OCI-LY3 (cell line): ENCODE data around the gene CCR1.
A peak's percentile ranks its signal among the peaks of the same experiment; 100 is the strongest.

ENCODE experiments used
- H2AFZ ChIP-seq: fragments of 200-600, 300-600 bp; shearing (Covaris generic); 2 replicates; pipeline ENCODE4 v1.6.0; 2014; ENCODE audit warnings: antibody characterized with exemption, low read depth, low read length
- H3K27ac ChIP-seq: fragments of 200-600, 300-600 bp; sonication (generic); 2 replicates; pipeline ENCODE4 v1.5.1; 2014; ENCODE audit warnings: mild to moderate bottlenecking, low read length, moderate library complexity, mixed read lengths
- H3K27me3 ChIP-seq: fragments of 200-600, 300-600 bp; sonication (generic); 2 replicates; pipeline ENCODE4 v1.6.1; 2014; ENCODE audit warnings: low read depth, low read length, mixed read lengths
- H3K36me3 ChIP-seq: fragments of 200-600, 300-600 bp; sonication (generic); replicated peaks from 2 replicates; pipeline ENCODE3; 2014; ENCODE audit warnings: low read depth, low read length, mixed read lengths
- H3K4me1 ChIP-seq: fragments of 300-600, 200-600 bp; sonication (generic); 2 replicates; pipeline ENCODE4 v1.6.1; 2014; ENCODE audit warnings: low read length, mixed read lengths
- H3K4me2 ChIP-seq: fragments of 200-600, 300-600 bp; sonication (generic); 2 replicates; pipeline ENCODE4 v1.6.1; 2014; ENCODE audit warnings: low read length, mixed read lengths
- H3K4me3 ChIP-seq: fragments of 300-600, 200-600 bp; sonication (generic); 2 replicates; pipeline ENCODE4 v1.5.1; 2014; ENCODE audit warnings: antibody characterized with exemption, mild to moderate bottlenecking, low read length, moderate library complexity
- H3K79me2 ChIP-seq: fragments of 300-600, 200-600 bp; shearing (Covaris generic); 2 replicates; pipeline ENCODE4 v1.6.1; 2014; ENCODE audit warnings: mild to moderate bottlenecking, low read length, mixed read lengths
- H3K9ac ChIP-seq: fragments of 300-600, 200-600 bp; shearing (Covaris generic); 2 replicates; pipeline ENCODE4 v1.6.0; 2014; ENCODE audit warnings: mild to moderate bottlenecking, low read length, moderate library complexity
- H3K9me3 ChIP-seq: fragments of 200-600, 300-600 bp; shearing (Covaris generic); 2 replicates; pipeline ENCODE4 v1.6.1; 2014; ENCODE audit warnings: low read length, mixed read lengths; ENCODE audit not compliant: insufficient read depth
- H4K20me1 ChIP-seq: fragments of 200-600, 300-600 bp; sonication (generic); 2 replicates; pipeline ENCODE4 v1.6.1; 2016; ENCODE audit warnings: low read length, mixed read lengths; ENCODE audit not compliant: insufficient read depth
- CTCF ChIP-seq: fragments of 200-600, 300-600 bp; sonication (generic); IDR thresholded peaks from 2 replicates; pipeline ENCODE4 v1.5.1; 2014; ENCODE audit warnings: antibody characterized with exemption, low read length, low read depth
- EZH2phosphoT487 ChIP-seq: fragments of 200-600 bp; shearing (Covaris generic); IDR thresholded peaks from 2 replicates; pipeline ENCODE4 v1.6.1; 2018; ENCODE audit warnings: antibody characterized with exemption, mixed run types, low read depth

The CCR1 gene

GRCh38 chr3:46193436-46193835 is 14.7 kb downstream of the CCR1 start:
- H4K20me1 ChIP-seq = no peaks in the 10 kb centered on the region
- no peak overlapping the region for H3K27ac ChIP-seq
- no peaks in the 10 kb centered on the region for H3K79me2 ChIP-seq
- no peaks in the 10 kb centered on the region for H3K36me3 ChIP-seq
- peaks cover 29% of the 10 kb centered on the region; the same call in 1 of the 2 replicates for H3K9me3 ChIP-seq
- H3K4me2 ChIP-seq = no peak overlapping the region
- H3K27me3 ChIP-seq = peaks cover 26% of the 10 kb centered on the region; the same call in 1 of the 2 replicates
- TF ChIP-seq CTCF (no peak), EZH2phosphoT487 (no peak)
- no peak overlapping the region for H2AFZ ChIP-seq
- H3K4me1 ChIP-seq = peaks cover 11% of the 10 kb centered on the region
- no peak overlapping the region for H3K4me3 ChIP-seq
- no peak overlapping the region for H3K9ac ChIP-seq

- no peaks in the 10 kb centered on the region for H4K20me1 ChIP-seq
- TF ChIP-seq EZH2phosphoT487 = no peak
- TF ChIP-seq CTCF = no peak
- H3K79me2 ChIP-seq = no peaks in the 10 kb centered on the region
- no peak overlapping the region for H3K4me2 ChIP-seq
- no peak overlapping the region for H2AFZ ChIP-seq
- H3K9me3 ChIP-seq = peaks cover 29% of the 10 kb centered on the region; the same call in 1 of the 2 replicates
- H3K27ac ChIP-seq = no peak overlapping the region
- H3K9ac ChIP-seq = no peak overlapping the region
- H3K36me3 ChIP-seq = no peaks in the 10 kb centered on the region
- no peak overlapping the region for H3K4me3 ChIP-seq
- peaks cover 11% of the 10 kb centered on the region for H3K4me1 ChIP-seq
- peaks cover 26% of the 10 kb centered on the region; the same call in 1 of the 2 replicates for H3K27me3 ChIP-seq
Measured at GRCh38 chr3:46192939-46193338, 15.2 kb downstream of the CCR1 start.

GRCh38 chr3:46191730-46192129 is 16.4 kb downstream of the CCR1 start:
- Histone ChIP-seq H3K9ac (no peak overlapping the region), H3K27ac (no peak overlapping the region), H3K9me3 (peaks cover 29% of the 10 kb centered on the region; the same call in 1 of the 2 replicates), H3K4me2 (peak overlapping the region; percentile 37), H2AFZ (no peak overlapping the region), H3K27me3 (peaks cover 26% of the 10 kb centered on the region; the same call in 1 of the 2 replicates), H3K36me3 (no peaks in the 10 kb centered on the region), H3K79me2 (no peaks in the 10 kb centered on the region), H3K4me3 (no peak overlapping the region), H4K20me1 (no peaks in the 10 kb centered on the region), H3K4me1 (peaks cover 19% of the 10 kb centered on the region)
- no peak for TF ChIP-seq CTCF

GRCh38 chr3:46188708-46189107 is 19.4 kb downstream of the CCR1 start:
- no peaks in the 10 kb centered on the region for H3K36me3 ChIP-seq
- TF ChIP-seq CTCF (no peak), EZH2phosphoT487 (no peak)
- H3K27ac ChIP-seq = no peak overlapping the region
- H4K20me1 ChIP-seq = no peaks in the 10 kb centered on the region
- H3K27me3 ChIP-seq = peaks cover 16% of the 10 kb centered on the region; the same call in 1 of the 2 replicates
- H3K4me3 ChIP-seq = no peak overlapping the region
- H3K9me3 ChIP-seq = peaks cover 14% of the 10 kb centered on the region; the same call in 1 of the 2 replicates
- no peaks in the 10 kb centered on the region for H3K79me2 ChIP-seq
- no peak overlapping the region for H3K4me2 ChIP-seq
- no peak overlapping the region for H2AFZ ChIP-seq
- peaks cover 24% of the 10 kb centered on the region for H3K4me1 ChIP-seq
- no peak overlapping the region for H3K9ac ChIP-seq
